Measurements from ENCODE around the gene MRPL41.

The MRPL41 gene

GRCh38 chr9:137574192-137574591 lies 22.5 kb downstream of the MRPL41 start:
- H3K4me2 ChIP-seq (ENCODE audit: low read length): no peak overlapping the region

GRCh38 chr9:137575364-137575715 lies 23.7 kb downstream of the MRPL41 start:
- H3K79me1 ChIP-seq (ENCODE audit: low read length): peaks cover 14% of the 10 kb centered on the region
- H3K27ac ChIP-seq (ENCODE audit: low read depth, low read length): no peak overlapping the region
- no peak overlapping the region for H2AK5ac ChIP-seq (ENCODE audit: low read length)
- no peak overlapping the region for H4K8ac ChIP-seq (ENCODE audit: low read depth, low read length)
- H3K4me2 ChIP-seq (ENCODE audit: low read length): no peak overlapping the region
- no peaks in the 10 kb centered on the region for H3K27me3 ChIP-seq (ENCODE audit: insufficient read depth, low read length, poor library complexity)
- H3K18ac ChIP-seq (ENCODE audit: low read length): no peak overlapping the region
- no peak overlapping the region for H3K9ac ChIP-seq (ENCODE audit: low read length)
- no peak overlapping the region for H2BK5ac ChIP-seq (ENCODE audit: low read length)
- no CpG with 5 or more reads among the region's 9 CpGs for WGBS (ENCODE audit: extremely low coverage, insufficient coverage, low lambda C conversion rate)
- peaks cover 26% of the 10 kb centered on the region for H3K79me2 ChIP-seq (ENCODE audit: control insufficient read depth, insufficient read depth, low read length)
- peaks cover 18% of the 10 kb centered on the region for H3K36me3 ChIP-seq (ENCODE audit: control insufficient read depth, insufficient read depth, low read length)
- H3K56ac ChIP-seq (ENCODE audit: low read length): no peak overlapping the region
- no peak for DNase-seq
- no peak overlapping the region for H3K23ac ChIP-seq (ENCODE audit: low read length)
- H2BK15ac ChIP-seq (replicated peaks; ENCODE audit: low read depth): no peak overlapping the region
- H3K4ac ChIP-seq (ENCODE audit: low read depth, low read length): no peak overlapping the region
- peaks cover 5% of the 10 kb centered on the region for H3K4me1 ChIP-seq (ENCODE audit: control insufficient read depth, low read depth, low read length)
- H4K5ac ChIP-seq (ENCODE audit: low read length): no peak overlapping the region
- no peak overlapping the region for H2BK120ac ChIP-seq (ENCODE audit: low read depth, low read length)
- no peak overlapping the region for H3K4me3 ChIP-seq (ENCODE audit: low read length)

More at GRCh38 chr9:137574192-137574591, 22.5 kb downstream of the MRPL41 start:
- Histone ChIP-seq H3K56ac (ENCODE audit: low read length) (no peak overlapping the region), H2AK5ac (ENCODE audit: low read length) (no peak overlapping the region), H4K5ac (ENCODE audit: low read length) (no peak overlapping the region), H3K23ac (ENCODE audit: low read length) (no peak overlapping the region), H3K4ac (ENCODE audit: low read depth, low read length) (no peak overlapping the region), H2BK120ac (ENCODE audit: low read depth, low read length) (no peak overlapping the region), H3K4me1 (ENCODE audit: control insufficient read depth, low read depth, low read length) (peaks cover 5% of the 10 kb centered on the region), H3K79me2 (ENCODE audit: control insufficient read depth, insufficient read depth, low read length) (peaks cover 26% of the 10 kb centered on the region), H3K27me3 (ENCODE audit: insufficient read depth, low read length, poor library complexity) (no peaks in the 10 kb centered on the region), H3K36me3 (ENCODE audit: control insufficient read depth, insufficient read depth, low read length) (peaks cover 18% of the 10 kb centered on the region), H2BK15ac (replicated peaks; ENCODE audit: low read depth) (no peak overlapping the region), H3K9ac (ENCODE audit: low read length) (no peak overlapping the region), H2BK5ac (ENCODE audit: low read length) (no peak overlapping the region), H3K27ac (ENCODE audit: low read depth, low read length) (no peak overlapping the region), H3K18ac (ENCODE audit: low read length) (no peak overlapping the region), H4K8ac (ENCODE audit: low read depth, low read length) (no peak overlapping the region), H3K4me3 (ENCODE audit: low read length) (no peak overlapping the region), H3K79me1 (ENCODE audit: low read length) (peaks cover 14% of the 10 kb centered on the region)
- DNase-seq: no peak
- no CpG with 5 or more reads among the region's 10 CpGs for WGBS (ENCODE audit: extremely low coverage, insufficient coverage, low lambda C conversion rate)

GRCh38 chr9:137575716-137576411 lies 24.2 kb downstream of the MRPL41 start:
- H3K4me2 ChIP-seq (ENCODE audit: low read length): no peak overlapping the region
- H3K4ac ChIP-seq (ENCODE audit: low read depth, low read length): no peak overlapping the region
- no CpG with 5 or more reads among the region's 12 CpGs for WGBS (ENCODE audit: extremely low coverage, insufficient coverage, low lambda C conversion rate)
- H3K4me1 ChIP-seq (ENCODE audit: control insufficient read depth, low read depth, low read length): peaks cover 5% of the 10 kb centered on the region
- no peak overlapping the region for H3K9ac ChIP-seq (ENCODE audit: low read length)
- H4K5ac ChIP-seq (ENCODE audit: low read length): no peak overlapping the region
- no peak overlapping the region for H3K18ac ChIP-seq (ENCODE audit: low read length)
- no peak overlapping the region for H2BK15ac ChIP-seq (replicated peaks; ENCODE audit: low read depth)
- H3K36me3 ChIP-seq (ENCODE audit: control insufficient read depth, insufficient read depth, low read length): peaks cover 18% of the 10 kb centered on the region
- peaks cover 12% of the 10 kb centered on the region for H3K79me1 ChIP-seq (ENCODE audit: low read length)
- H2BK120ac ChIP-seq (ENCODE audit: low read depth, low read length): no peak overlapping the region
- H2BK5ac ChIP-seq (ENCODE audit: low read length): no peak overlapping the region
- DNase-seq: no peak
- no peak overlapping the region for H4K8ac ChIP-seq (ENCODE audit: low read depth, low read length)
- no peaks in the 10 kb centered on the region for H3K27me3 ChIP-seq (ENCODE audit: insufficient read depth, low read length, poor library complexity)
- no peak overlapping the region for H3K4me3 ChIP-seq (ENCODE audit: low read length)
- no peak overlapping the region for H3K56ac ChIP-seq (ENCODE audit: low read length)
- H3K79me2 ChIP-seq (ENCODE audit: control insufficient read depth, insufficient read depth, low read length): peaks cover 26% of the 10 kb centered on the region
- no peak overlapping the region for H3K27ac ChIP-seq (ENCODE audit: low read depth, low read length)
- H3K23ac ChIP-seq (ENCODE audit: low read length): no peak overlapping the region
- H2AK5ac ChIP-seq (ENCODE audit: low read length): no peak overlapping the region

- Histone ChIP-seq H3K36me3 (ENCODE audit: control insufficient read depth, insufficient read depth, low read length) (peaks cover 19% of the 10 kb centered on the region), H3K23ac (ENCODE audit: low read length) (peak within 1 kb of the TSS; percentile 99), H3K4me2 (ENCODE audit: low read length) (peak within 1 kb of the TSS; percentile 64), H2BK120ac (ENCODE audit: low read depth, low read length) (no peak within 1 kb of the TSS), H4K5ac (ENCODE audit: low read length) (no peak within 1 kb of the TSS), H3K27me3 (ENCODE audit: insufficient read depth, low read length, poor library complexity) (no peaks in the 10 kb centered on the region), H3K4me3 (ENCODE audit: low read length) (peak within 1 kb of the TSS; percentile 96), H2AK5ac (ENCODE audit: low read length) (no peak within 1 kb of the TSS), H3K18ac (ENCODE audit: low read length) (peak within 1 kb of the TSS; percentile 43), H3K9ac (ENCODE audit: low read length) (peak within 1 kb of the TSS; percentile 98), H3K79me2 (ENCODE audit: control insufficient read depth, insufficient read depth, low read length) (peaks cover 26% of the 10 kb centered on the region), H2BK15ac (replicated peaks; ENCODE audit: low read depth) (no peak within 1 kb of the TSS), H4K8ac (ENCODE audit: low read depth, low read length) (peak within 1 kb of the TSS; percentile 66), H2BK5ac (ENCODE audit: low read length) (no peak within 1 kb of the TSS), H3K4me1 (ENCODE audit: control insufficient read depth, low read depth, low read length) (peaks cover 5% of the 10 kb centered on the region), H3K27ac (ENCODE audit: low read depth, low read length) (peak within 1 kb of the TSS; percentile 51), H3K4ac (ENCODE audit: low read depth, low read length) (no peak within 1 kb of the TSS), H3K56ac (ENCODE audit: low read length) (peak within 1 kb of the TSS; percentile 99), H3K79me1 (ENCODE audit: low read length) (peaks cover 15% of the 10 kb centered on the region)
- WGBS (ENCODE audit: extremely low coverage, insufficient coverage, low lambda C conversion rate): no CpG with 5 or more reads among the region's 82 CpGs
- DNase-seq: peak; percentile 94
Observed at GRCh38 chr9:137578518-137579258, 27.0 kb downstream of the MRPL41 start, which contains the start of gene DPH7. TSS of gene DPH7 (minus strand) at chr9:137578925. CDS start at chr9:137578777, 148 bp downstream.

- H3K79me2 ChIP-seq (ENCODE audit: control insufficient read depth, insufficient read depth, low read length): peaks cover 26% of the 10 kb centered on the region
- H2BK15ac ChIP-seq (replicated peaks; ENCODE audit: low read depth): no peak overlapping the region
- no peak for DNase-seq
- H3K4me3 ChIP-seq (ENCODE audit: low read length): no peak overlapping the region
- no CpG with 5 or more reads among the region's 19 CpGs for WGBS (ENCODE audit: extremely low coverage, insufficient coverage, low lambda C conversion rate)
- peak overlapping the region; percentile 29 for H3K27ac ChIP-seq (ENCODE audit: low read depth, low read length)
- H3K23ac ChIP-seq (ENCODE audit: low read length): peak overlapping the region; percentile 80
- H3K56ac ChIP-seq (ENCODE audit: low read length): peak overlapping the region; percentile 85
- H4K8ac ChIP-seq (ENCODE audit: low read depth, low read length): no peak overlapping the region
- peak overlapping the region; percentile 48 for H3K4me2 ChIP-seq (ENCODE audit: low read length)
- no peak overlapping the region for H3K4ac ChIP-seq (ENCODE audit: low read depth, low read length)
- H3K9ac ChIP-seq (ENCODE audit: low read length): peak overlapping the region; percentile 74
- peak overlapping the region; percentile 43 for H3K18ac ChIP-seq (ENCODE audit: low read length)
- peaks cover 18% of the 10 kb centered on the region for H3K36me3 ChIP-seq (ENCODE audit: control insufficient read depth, insufficient read depth, low read length)
- H3K4me1 ChIP-seq (ENCODE audit: control insufficient read depth, low read depth, low read length): peaks cover 5% of the 10 kb centered on the region
- no peak overlapping the region for H2BK5ac ChIP-seq (ENCODE audit: low read length)
- H2AK5ac ChIP-seq (ENCODE audit: low read length): no peak overlapping the region
- no peaks in the 10 kb centered on the region for H3K27me3 ChIP-seq (ENCODE audit: insufficient read depth, low read length, poor library complexity)
- H2BK120ac ChIP-seq (ENCODE audit: low read depth, low read length): no peak overlapping the region
- H3K79me1 ChIP-seq (ENCODE audit: low read length): peaks cover 15% of the 10 kb centered on the region
- H4K5ac ChIP-seq (ENCODE audit: low read length): no peak overlapping the region
Observed at GRCh38 chr9:137579259-137579604, 27.6 kb downstream of the MRPL41 start.
